Measurements from ENCODE around the gene SMAD6. TPM values are rescaled to one million over a fixed set of nuclear protein-coding genes. Genes with fewer than 3 reads are reported as not detected.

SMAD6 gene
- total and polyA plus RNA-seq, 2 of the 4 experiments (the other 2 are of a cell fraction) = 4.8 to 8.5 TPM

DNA sequence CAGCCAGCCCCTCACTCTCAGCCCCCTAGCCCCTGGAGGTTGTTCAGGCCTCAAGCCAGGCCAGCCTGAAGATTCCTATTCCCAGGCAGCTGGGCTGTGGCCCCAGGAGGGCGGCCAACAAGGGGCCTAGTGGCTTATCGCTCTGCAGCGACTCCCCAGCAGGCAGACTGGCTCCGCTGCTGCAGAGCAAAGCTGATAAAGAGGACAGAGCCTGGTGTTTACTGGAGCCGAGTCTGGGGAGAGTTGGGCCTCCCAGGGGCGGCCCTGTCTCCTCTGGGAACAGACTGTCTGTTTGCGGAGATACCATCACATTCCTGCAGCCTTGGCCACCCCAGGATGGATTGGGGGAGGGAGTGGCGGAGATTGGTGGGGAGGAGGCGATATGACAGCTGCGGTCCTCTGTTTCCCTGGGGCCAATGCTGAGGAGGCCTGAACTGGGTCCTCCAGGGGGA lies 22.4 kb upstream of the SMAD6 start:
- Histone ChIP-seq H3K18ac (ENCODE audit: low read depth, low read length) (peak overlapping the region; percentile 29), H4K20me1 (ENCODE audit: insufficient read depth, low read length) (no peaks in the 10 kb centered on the region), H3K14ac (replicated peaks; ENCODE audit: low read depth, low read length) (0 out of 2 replicates have a peak overlapping the region, but pooled peaks have one; percentile 11), H3K4me3 (ENCODE audit: insufficient read depth, low read depth, low read length) (no peak overlapping the region), H2AFZ (replicated peaks; ENCODE audit: low read length, poor library complexity) (peak overlapping the region; percentile 77), H3K4me1 (ENCODE audit: control insufficient read depth, insufficient read depth, low read length) (peaks cover 10% of the 10 kb centered on the region), H2BK5ac (ENCODE audit: low read depth, low read length, poor library complexity, severe bottlenecking) (peak overlapping the region; percentile 73), H2AK5ac (ENCODE audit: low read depth, low read length) (no peak overlapping the region), H3K27me3 (ENCODE audit: control insufficient read depth, insufficient read depth, low read length) (no peaks in the 10 kb centered on the region), H3K79me1 (ENCODE audit: low read depth in 1 of 2, low read length in 2 of 2) (no peaks in the 10 kb centered on the region), H3K9me1 (ENCODE audit: insufficient read depth, low read length) (no peaks in the 10 kb centered on the region), H3K9me3 (ENCODE audit: control insufficient read depth, insufficient read depth, low read length) (peaks cover 8% of the 10 kb centered on the region), H4K91ac (ENCODE audit: insufficient read depth, low read depth, low read length) (no peak overlapping the region), H2AK9ac (replicated peaks; ENCODE audit: low read depth, low read length, poor library complexity) (no peak overlapping the region), H3K4ac (ENCODE audit: low read depth, low read length) (peak overlapping the region; percentile 21; the same call in 1 of the 2 replicates), H3K23ac (ENCODE audit: low read depth, low read length) (peak overlapping the region; percentile 45; the same call in 1 of the 2 replicates), H3K56ac (ENCODE audit: extremely low read depth, insufficient read depth, low read length) (no peak overlapping the region), H3K27ac (ENCODE audit: insufficient read depth, low read length) (peak overlapping the region; percentile 31; the same call in 1 of the 2 replicates), H2BK120ac (ENCODE audit: low read depth, low read length) (peak overlapping the region; percentile 25; the same call in 1 of the 2 replicates), H3K9ac (ENCODE audit: low read depth, low read length) (peak overlapping the region; percentile 16; the same call in 1 of the 2 replicates), H3K36me3 (ENCODE audit: control insufficient read depth, insufficient read depth, low read length) (no peaks in the 10 kb centered on the region), H2BK20ac (ENCODE audit: low read depth, low read length) (no peak overlapping the region), H4K5ac (ENCODE audit: low read depth, low read length) (peak overlapping the region; percentile 35), H3K4me2 (ENCODE audit: low read depth, low read length) (peak overlapping the region; percentile 16), H2BK15ac (ENCODE audit: low read depth, low read length) (no peak overlapping the region), H4K8ac (ENCODE audit: low read depth in 2 of 2, low read length in 2 of 2) (peak overlapping the region in 1 of 2 experiments; percentile 58; a peak in 2 of 4 replicates)
- peak; percentile 20 for DNase-seq
- intact Hi-C loops (cut with micrococcal nuclease) (no loop called here), in situ Hi-C loops (cut with MboI; ENCODE audit: low sequenced_read_pairs) (no loop called here), dilution Hi-C loops (cut with HindIII; ENCODE audit: low sequenced_read_pairs, unreplicated experiment) (no loop called here)
- TF ChIP-seq CHD1 (IDR thresholded peaks at IDR 0.05; ENCODE audit: low read depth, low read length) (no peak), SMC3 (IDR thresholded peaks at IDR 0.05; ENCODE audit: low read depth, low read length) (no peak), MXI1 (IDR thresholded peaks at IDR 0.05; ENCODE audit: borderline replicate concordance, low read depth, low read length) (no peak)
- no CpG with 5 or more reads among the region's 10 CpGs for WGBS, 2 experiments (ENCODE audit: extremely low coverage in 2 of 2, insufficient read length in 1 of 2)
- ATAC-seq (ENCODE audit: low read depth) = peak; percentile 74
- POLR2A ChIA-PET (ENCODE audit: unreplicated experiment) = no interaction called here
- CTCF ChIA-PET = interaction anchor here (1.8 kb wide), 1 partner anchor 19 kb away, joined by 4 read pairs; no protein-coding TSS in a partner anchor
- BruUV-seq (replicated peaks) = no TSS peak

All from IMR-90 (cell line).